ENCODE measurements around the gene DOCK2.
A peak's percentile ranks its signal among the peaks of the same experiment; 100 is the strongest.
"Not testable (repeated sequence)": the region's sequence is repeated elsewhere in the genome, so short reads cannot be mapped to it uniquely, and the experiment has no call there.

DOCK2 gene

DNA sequence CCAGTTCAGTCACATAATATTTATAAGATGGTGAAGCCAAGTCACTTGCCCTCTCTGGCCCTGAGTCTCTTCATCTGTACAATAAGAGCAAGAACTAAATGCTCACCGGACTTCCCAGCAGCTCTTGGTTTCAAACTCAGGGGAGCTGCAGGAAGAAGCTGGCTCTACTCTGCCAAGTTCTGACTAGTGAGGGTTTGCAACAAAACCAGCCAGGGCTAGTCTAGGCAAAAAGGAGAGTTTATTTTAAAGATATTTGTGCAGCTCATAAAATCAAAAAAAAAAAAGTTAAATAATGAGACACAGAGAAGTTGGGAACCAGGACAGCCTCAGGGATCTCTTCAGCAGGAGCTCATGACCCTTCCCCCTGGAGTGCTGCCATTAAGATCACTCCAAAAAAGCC, 107.3 kb downstream of the DOCK2 start:
- no peak overlapping the region for H3K4me3 ChIP-seq (replicated peaks in 1 of 2; ENCODE audit: low read depth in 2 of 2, low read length in 2 of 2)
- DNase-seq (ENCODE audit: low read depth in 2 of 2): no peak
- TF ChIP-seq, protein P1, sequence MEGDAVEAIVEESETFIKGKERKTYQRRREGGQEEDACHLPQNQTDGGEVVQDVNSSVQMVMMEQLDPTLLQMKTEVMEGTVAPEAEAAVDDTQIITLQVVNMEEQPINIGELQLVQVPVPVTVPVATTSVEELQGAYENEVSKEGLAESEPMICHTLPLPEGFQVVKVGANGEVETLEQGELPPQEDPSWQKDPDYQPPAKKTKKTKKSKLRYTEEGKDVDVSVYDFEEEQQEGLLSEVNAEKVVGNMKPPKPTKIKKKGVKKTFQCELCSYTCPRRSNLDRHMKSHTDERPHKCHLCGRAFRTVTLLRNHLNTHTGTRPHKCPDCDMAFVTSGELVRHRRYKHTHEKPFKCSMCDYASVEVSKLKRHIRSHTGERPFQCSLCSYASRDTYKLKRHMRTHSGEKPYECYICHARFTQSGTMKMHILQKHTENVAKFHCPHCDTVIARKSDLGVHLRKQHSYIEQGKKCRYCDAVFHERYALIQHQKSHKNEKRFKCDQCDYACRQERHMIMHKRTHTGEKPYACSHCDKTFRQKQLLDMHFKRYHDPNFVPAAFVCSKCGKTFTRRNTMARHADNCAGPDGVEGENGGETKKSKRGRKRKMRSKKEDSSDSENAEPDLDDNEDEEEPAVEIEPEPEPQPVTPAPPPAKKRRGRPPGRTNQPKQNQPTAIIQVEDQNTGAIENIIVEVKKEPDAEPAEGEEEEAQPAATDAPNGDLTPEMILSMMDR (IDR thresholded peaks at IDR 0.05; ENCODE audit: low read depth, low read length): no peak

DNA sequence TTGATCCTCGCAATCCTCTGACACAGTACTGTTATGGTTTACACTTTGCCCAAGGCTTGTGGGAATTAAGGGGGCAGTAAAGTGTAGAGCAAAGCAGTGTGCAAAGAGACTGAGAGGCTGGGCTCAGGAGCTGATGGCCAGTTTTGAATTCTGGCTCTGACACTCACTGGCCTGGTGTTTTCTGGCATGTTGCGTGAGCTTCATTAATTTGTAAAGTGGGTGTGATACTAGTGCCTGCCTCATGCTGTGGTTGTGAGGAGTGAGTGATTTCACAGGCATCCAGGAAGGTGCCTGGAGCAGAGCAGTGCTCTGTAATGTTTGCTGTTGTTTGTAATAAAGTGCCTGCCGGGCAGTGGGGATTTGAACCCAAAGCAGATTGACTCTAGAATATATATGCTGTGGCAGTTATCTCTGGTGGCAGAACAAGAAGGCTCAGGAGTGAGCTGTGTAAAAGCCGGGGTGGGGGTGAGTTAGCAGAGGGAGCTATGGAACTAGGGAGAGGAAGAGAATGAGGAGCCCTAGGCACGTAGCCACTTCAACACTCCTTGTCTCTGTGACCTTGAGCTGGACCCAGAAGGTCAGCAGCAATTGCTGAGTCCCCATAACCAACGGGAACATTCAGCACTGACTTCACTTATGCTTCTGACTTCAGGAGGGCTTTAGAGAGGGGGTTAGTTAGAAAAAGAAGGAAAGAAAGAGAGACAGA, 108.5 kb downstream of the DOCK2 start:
- peak; percentile 25 to 47 for DNase-seq (ENCODE audit: low read depth in 2 of 2)
- H3K4me3 ChIP-seq (replicated peaks in 1 of 2; ENCODE audit: low read depth in 2 of 2, low read length in 2 of 2): no peak overlapping the region
- TF ChIP-seq, protein P1 (IDR thresholded peaks at IDR 0.05; ENCODE audit: low read depth, low read length): no peak

DNA sequence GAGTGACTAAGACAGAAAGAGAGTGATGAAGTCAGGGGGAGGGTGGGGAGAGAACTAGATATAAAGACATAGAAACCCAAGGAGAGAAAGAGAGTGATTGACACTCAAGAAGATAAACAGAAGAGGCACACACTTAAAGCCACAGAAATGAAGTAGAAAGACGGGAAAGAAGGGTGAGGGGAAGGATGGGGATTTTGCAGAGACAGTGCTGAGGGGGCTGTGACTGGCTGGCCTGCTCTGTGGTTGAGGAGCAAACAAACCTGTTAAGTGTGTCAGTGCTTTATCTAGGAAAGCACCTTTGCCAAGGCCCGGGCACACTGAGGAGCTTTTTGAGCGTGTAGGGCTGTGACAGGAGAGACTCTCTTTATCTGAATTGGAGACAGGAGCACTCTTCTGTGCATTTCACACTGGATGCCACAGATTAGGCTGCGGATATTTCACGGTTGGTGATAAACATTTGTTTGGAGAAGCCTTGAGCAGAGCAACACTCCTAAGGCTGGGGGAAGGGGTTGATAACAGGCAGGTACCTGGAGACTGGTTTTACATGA, 109.1 kb downstream of the DOCK2 start:
- TF ChIP-seq, protein P1 (IDR thresholded peaks at IDR 0.05; ENCODE audit: low read depth, low read length): no peak

DNA sequence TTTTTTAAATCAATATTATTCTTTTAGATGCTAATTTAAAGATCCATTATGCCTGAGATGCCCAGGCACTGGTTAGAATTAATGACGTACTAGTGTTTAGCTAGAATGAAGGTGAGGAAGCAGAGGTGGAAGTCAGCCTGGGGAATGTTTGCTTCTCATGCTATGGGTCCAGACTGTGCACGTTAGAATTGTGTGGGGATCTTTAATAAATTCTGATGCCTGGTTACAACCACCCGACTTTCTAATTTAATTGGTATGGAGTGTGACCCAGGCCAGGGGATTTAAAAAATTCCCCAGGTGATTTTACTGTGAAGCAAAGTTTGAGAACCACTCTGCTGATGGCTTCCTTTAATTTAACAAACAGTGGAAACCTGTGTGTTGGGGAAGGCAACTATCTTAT, 111.1 kb downstream of the DOCK2 start:
- DNase-seq (ENCODE audit: low read depth in 2 of 2): no peak
- no peak overlapping the region for H3K4me3 ChIP-seq (replicated peaks in 1 of 2; ENCODE audit: low read depth in 2 of 2, low read length in 2 of 2)
- TF ChIP-seq, protein P1 (IDR thresholded peaks at IDR 0.05; ENCODE audit: low read depth, low read length): no peak

More for the DNA sequence above, 109.1 kb downstream of the DOCK2 start:
- H3K4me3 ChIP-seq (replicated peaks in 1 of 2; ENCODE audit: low read depth in 2 of 2, low read length in 2 of 2): no peak overlapping the region
- DNase-seq (ENCODE audit: low read depth in 2 of 2): no peak

DNA sequence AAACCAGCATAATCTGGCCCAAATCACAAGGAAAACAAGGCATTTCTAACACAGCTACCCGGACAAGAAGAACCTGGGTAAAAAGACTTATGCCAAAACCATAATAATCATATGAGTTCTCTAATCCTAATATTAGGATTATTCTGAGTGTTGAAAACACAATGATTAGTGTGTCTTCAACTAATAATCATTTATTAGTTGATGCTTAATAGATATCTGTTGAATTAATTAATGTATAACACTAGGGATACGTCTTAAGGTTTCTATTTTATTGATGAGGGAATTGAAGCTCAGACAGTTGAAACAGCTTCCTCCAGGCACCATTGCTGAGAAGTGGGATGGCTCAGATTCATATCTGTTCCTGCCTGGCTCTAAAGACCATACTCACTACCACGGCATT, 112.2 kb downstream of the DOCK2 start:
- no peak overlapping the region for H3K4me3 ChIP-seq (replicated peaks in 1 of 2; ENCODE audit: low read depth in 2 of 2, low read length in 2 of 2)
- no peak for DNase-seq (ENCODE audit: low read depth in 2 of 2)
- TF ChIP-seq, protein P1 (IDR thresholded peaks at IDR 0.05; ENCODE audit: low read depth, low read length): no peak

DNA sequence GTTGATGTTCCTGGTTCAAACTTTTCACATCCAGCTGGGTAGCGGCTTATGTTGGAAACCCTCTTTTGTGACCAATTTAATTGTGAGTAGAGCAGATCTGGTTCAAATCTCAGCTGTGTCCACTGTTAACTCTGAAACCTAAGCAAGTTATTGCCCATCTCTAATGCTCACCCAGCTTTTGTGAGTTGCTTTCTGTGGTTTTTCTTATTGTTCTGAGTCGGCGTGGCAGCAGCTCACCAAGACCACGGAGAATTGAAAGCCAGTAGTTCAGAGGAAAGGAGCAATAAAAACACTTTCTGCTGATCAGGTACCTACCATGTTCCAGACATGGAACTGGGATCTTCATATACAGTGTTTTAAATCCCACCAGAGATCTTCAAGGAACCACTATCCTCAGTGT, 114.4 kb downstream of the DOCK2 start:
- no peak overlapping the region for H3K4me3 ChIP-seq (replicated peaks in 1 of 2; ENCODE audit: low read depth in 2 of 2, low read length in 2 of 2)
- DNase-seq (ENCODE audit: low read depth in 2 of 2): no peak
- TF ChIP-seq, protein P1 (IDR thresholded peaks at IDR 0.05; ENCODE audit: low read depth, low read length): no peak

DNA sequence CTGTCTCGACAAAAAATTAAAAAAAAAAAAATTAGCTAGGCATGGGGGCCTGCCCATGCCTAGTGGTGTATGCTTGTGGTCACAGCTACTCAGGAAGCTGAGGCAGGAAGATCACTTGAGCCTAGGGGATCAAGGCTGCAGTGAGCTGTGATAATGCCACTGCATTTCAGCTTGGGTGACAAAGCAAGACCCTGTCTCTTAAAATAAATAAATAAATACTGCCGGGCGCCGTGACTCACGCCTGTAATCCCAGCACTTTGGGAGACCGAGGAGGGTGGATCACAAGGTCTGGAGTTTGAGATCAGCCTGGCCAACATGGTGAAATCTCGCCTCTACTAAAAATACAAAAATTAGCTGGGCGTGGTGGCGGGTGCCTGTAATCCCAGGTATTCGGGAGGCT, 115.5 kb downstream of the DOCK2 start:
- H3K4me3 ChIP-seq (replicated peaks in 1 of 2; ENCODE audit: low read depth in 2 of 2, low read length in 2 of 2); DNase-seq (ENCODE audit: low read depth in 2 of 2): not testable (repeated sequence)

All from cardiac fibroblast (primary cell).